ENCODE results near the gene TRMT1.

TRMT1 gene

DNA sequence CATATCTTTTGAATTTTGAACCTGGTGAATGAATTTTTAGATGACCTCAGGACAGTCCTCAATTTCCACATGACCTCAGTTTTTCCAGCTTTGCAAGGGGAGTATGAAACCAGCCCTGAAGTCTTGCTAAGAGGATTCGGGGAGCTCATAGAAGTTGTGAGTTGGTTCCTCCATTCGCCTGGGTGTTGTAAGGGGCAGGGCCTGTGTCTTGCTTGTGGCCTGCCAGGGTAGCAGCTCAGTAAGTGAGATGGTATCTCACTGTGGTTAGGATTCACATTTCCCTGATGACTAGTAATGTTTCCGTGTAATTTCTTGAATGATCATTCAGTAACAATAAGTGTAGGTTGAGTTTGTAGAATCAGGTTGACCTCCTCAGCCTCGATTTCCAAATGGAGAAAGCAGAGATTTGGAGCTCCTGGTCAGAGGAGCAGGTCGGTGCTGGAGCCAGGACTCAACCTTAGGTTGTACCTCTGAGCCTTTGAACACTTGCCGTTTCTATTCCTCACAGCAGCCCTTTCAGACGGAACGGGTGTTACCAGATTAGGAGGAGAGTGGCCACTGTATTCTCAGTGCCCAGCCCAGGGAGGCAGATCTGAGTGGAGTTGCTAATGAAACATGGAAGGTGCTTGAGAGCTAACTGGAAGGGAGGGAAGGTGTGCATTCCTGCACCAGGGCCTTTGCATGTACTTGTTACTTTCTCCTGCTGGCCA lies 16.1 kb upstream of the TRMT1 start:
- DNase-seq (ENCODE audit: extremely low spot score) = no peak
- ChIA-PET POLR2A (interaction anchor here (0.5 to 0.6 kb wide), 2 partner anchors 32 to 191 kb away, joined by 7 to 10 read pairs; no protein-coding TSS in a partner anchor), CTCF (interaction anchor here (1.1 to 2.7 kb wide), 4 partner anchors 12 to 167 kb away, joined by 3 to 10 read pairs (median 8); partner anchors contain the start of gene NACC1)
- TF ChIP-seq CTCF (IDR thresholded peaks at IDR 0.05; ENCODE audit: control extremely low read depth, extremely low read depth, low read depth, missing control alignments) = no peak

- ChIA-PET CTCF (interaction anchor here (1.0 to 2.7 kb wide), 6 partner anchors 10 to 165 kb away, joined by 3 to 10 read pairs (median 4); no protein-coding TSS in a partner anchor), POLR2A (interaction anchor here (0.6 to 0.9 kb wide), 2 partner anchors 19 to 24 kb away, joined by 3 to 4 read pairs; partner anchors contain the start of genes IER2 and STX10)
- no peak for TF ChIP-seq CTCF (IDR thresholded peaks at IDR 0.05; ENCODE audit: control extremely low read depth, extremely low read depth, low read depth, missing control alignments)
- no peak for DNase-seq (ENCODE audit: extremely low spot score)
Measured at GRCh38 chr19:13130886-13131490, 14.4 kb upstream of the TRMT1 start.

DNA sequence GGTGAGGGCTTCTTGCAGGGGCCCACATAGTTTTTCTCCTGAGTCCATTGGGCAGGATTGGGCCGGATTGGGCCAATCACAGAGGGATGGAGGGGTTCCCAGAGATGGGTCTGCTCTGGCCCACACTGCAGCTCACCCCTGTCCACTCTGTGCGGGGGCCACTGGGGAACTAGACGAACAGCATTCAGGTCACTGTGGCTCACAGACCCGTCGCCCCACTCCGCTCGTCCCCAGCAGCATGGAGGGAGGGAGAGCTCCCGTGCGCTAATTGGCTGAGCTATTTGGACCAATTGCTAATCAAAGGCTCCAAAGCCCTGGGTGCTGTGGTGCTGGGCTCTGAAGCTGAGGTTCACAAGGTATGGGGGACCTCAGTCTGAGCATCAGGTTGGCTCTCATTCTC lies 12.8 kb upstream of the TRMT1 start:
- no peak for DNase-seq (ENCODE audit: extremely low spot score)
- no peak for TF ChIP-seq CTCF (IDR thresholded peaks at IDR 0.05; ENCODE audit: control extremely low read depth, extremely low read depth, low read depth, missing control alignments)
- POLR2A ChIA-PET = no interaction called here
- CTCF ChIA-PET = interaction anchor here (0.7 to 2.3 kb wide), 4 partner anchors 10 to 164 kb away, joined by 3 to 9 read pairs (median 4); partner anchors contain the start of genes IER2 and STX10

DNA sequence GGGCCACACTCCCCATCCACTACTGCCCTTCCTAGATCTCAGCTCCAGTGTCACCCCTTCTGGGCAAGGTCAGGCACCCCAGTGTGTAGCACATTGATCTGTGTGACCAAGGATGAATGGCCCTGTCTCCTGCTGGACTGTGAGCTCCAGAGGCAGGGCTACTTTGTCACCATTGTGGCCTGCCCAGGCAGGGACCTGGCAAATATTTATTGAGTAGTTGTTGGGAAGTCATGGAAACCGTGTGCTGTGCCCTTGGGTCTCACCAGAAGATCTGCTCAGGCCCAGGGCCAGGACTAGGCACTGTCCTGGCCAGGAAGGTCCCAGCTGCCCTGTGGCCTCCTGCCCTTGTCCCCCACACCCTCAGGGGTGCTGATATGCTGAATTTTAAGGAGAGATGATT lies 12.0 kb upstream of the TRMT1 start:
- DNase-seq (ENCODE audit: extremely low spot score) = no peak
- CTCF ChIA-PET = interaction anchor here (0.7 to 2.3 kb wide), 6 partner anchors 8 to 163 kb away, joined by 3 to 9 read pairs (median 4); partner anchors contain the start of genes IER2 and STX10
- TF ChIP-seq CTCF (IDR thresholded peaks at IDR 0.05; ENCODE audit: control extremely low read depth, extremely low read depth, low read depth, missing control alignments) = no peak
- POLR2A ChIA-PET = interaction anchor here (1.2 kb wide), 1 partner anchor 14 kb away, joined by 4 read pairs; no protein-coding TSS in a partner anchor

DNA sequence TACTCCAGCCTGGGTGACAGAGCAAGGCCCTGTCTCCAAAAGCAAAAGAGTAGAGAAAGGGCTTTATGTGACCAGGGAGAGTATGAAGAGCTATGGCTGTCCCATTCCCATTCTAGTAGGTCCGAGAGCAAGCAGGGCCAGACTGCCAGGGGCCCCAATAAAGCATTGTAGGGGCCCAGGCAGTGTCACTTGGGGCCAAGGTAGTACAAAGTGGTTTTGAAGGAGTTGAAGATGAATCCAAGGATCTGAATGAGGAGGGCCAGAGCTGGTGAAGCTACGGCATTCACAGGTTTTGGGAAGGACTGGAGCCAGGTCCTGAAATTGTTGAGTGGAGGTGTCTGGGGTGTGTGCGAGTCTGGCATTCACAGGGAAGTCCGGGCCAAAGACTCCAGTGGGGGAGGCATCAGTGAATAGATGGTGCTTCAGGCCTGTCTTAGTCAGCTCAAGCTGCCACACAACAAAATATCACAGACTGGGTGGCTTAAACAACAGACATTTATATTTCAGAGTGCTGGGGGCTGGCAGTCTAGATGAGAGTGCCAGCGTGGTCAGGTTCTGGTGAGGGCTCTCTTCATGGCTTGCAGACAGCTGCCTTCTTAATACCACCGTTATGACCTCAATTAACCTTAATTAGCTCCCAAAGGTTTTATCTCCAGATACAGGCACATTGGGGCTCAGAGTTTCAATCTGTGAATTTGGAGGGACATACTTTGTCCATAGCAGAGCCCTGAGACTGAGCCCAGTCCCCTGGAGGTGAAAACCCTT lies 11.5 kb upstream of the TRMT1 start:
- no peak for TF ChIP-seq CTCF (IDR thresholded peaks at IDR 0.05; ENCODE audit: control extremely low read depth, extremely low read depth, low read depth, missing control alignments)
- POLR2A ChIA-PET = interaction anchor here (1.2 kb wide), 1 partner anchor 14 kb away, joined by 4 read pairs; no protein-coding TSS in a partner anchor
- CTCF ChIA-PET = interaction anchor here (1.0 to 2.3 kb wide), 6 partner anchors 8 to 163 kb away, joined by 3 to 9 read pairs (median 4); partner anchors contain the start of genes IER2 and STX10
- no peak for DNase-seq (ENCODE audit: extremely low spot score)

DNA sequence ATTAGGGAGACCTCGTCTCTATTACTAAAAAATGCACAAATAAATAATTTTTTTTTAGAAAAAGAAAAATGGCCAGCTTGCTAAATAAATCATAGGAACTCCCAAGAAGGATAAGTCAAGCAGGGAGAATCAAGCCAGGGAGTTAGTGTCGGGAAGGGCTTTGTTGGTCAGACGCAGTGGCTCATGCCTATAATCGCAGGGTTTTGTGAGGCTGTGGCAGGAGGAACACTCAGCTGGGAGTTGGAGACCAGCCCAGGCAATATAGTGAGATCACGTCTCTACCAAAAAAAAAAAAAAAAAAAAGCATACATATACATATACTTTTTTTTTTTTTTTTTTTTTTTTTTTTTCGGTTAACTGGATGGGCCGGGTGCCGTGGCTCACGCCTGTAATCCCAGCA lies 10.5 kb upstream of the TRMT1 start:
- ChIA-PET CTCF (interaction anchor here (1.0 to 2.3 kb wide), 2 partner anchors 23 to 162 kb away, joined by 4 to 9 read pairs; partner anchors contain the start of genes IER2 and STX10), POLR2A (no interaction called here)
- no peak for TF ChIP-seq CTCF (IDR thresholded peaks at IDR 0.05; ENCODE audit: control extremely low read depth, extremely low read depth, low read depth, missing control alignments)
- DNase-seq (ENCODE audit: extremely low spot score) = no peak
